ENCODE results near the gene TMX3.

Gene TMX3

GRCh38 chr18:68707646-68708045 is 7.3 kb downstream of the TMX3 start:
- DNase-seq (ENCODE audit: low spot score): no peak

- DNase-seq (ENCODE audit: low spot score): no peak
Measured at GRCh38 chr18:68705119-68705518, 9.8 kb downstream of the TMX3 start.

GRCh38 chr18:68703326-68703725 is 11.6 kb downstream of the TMX3 start:
- DNase-seq (ENCODE audit: low spot score): no peak

GRCh38 chr18:68701353-68701752 is 13.6 kb downstream of the TMX3 start:
- no peak for DNase-seq (ENCODE audit: low spot score)

- no peak for DNase-seq (ENCODE audit: low spot score)
Measured at GRCh38 chr18:68699043-68699442, 15.9 kb downstream of the TMX3 start.

- no peak for DNase-seq (ENCODE audit: low spot score)
Measured at GRCh38 chr18:68696937-68697336, 18.0 kb downstream of the TMX3 start.

GRCh38 chr18:68694316-68694715 is 20.6 kb downstream of the TMX3 start:
- DNase-seq (ENCODE audit: low spot score): no peak

- DNase-seq (ENCODE audit: low spot score): no peak
Measured at GRCh38 chr18:68693091-68693815, 21.7 kb downstream of the TMX3 start.

- no peak for DNase-seq (ENCODE audit: low spot score)
Measured at GRCh38 chr18:68679528-68679927, 35.4 kb downstream of the TMX3 start.

GRCh38 chr18:68676913-68677312 is 38.0 kb downstream of the TMX3 start:
- DNase-seq (ENCODE audit: low spot score): no peak

GRCh38 chr18:68667121-68667520 is 47.8 kb downstream of the TMX3 start:
- DNase-seq (ENCODE audit: low spot score): no peak

GRCh38 chr18:68666381-68666780 is 48.5 kb downstream of the TMX3 start:
- no peak for DNase-seq (ENCODE audit: low spot score)

- DNase-seq (ENCODE audit: low spot score): no peak
Measured at GRCh38 chr18:68665628-68666027, 49.3 kb downstream of the TMX3 start.

- no peak for DNase-seq (ENCODE audit: low spot score)
Measured at GRCh38 chr18:68662754-68663153, 52.2 kb downstream of the TMX3 start.

GRCh38 chr18:68660354-68661183 is 54.3 kb downstream of the TMX3 start:
- DNase-seq (ENCODE audit: low spot score): no peak

- DNase-seq (ENCODE audit: low spot score): no peak
Measured at GRCh38 chr18:68648191-68648590, 66.7 kb downstream of the TMX3 start.

GRCh38 chr18:68642003-68642402 is 72.9 kb downstream of the TMX3 start:
- no peak for DNase-seq (ENCODE audit: low spot score)

GRCh38 chr18:68640861-68641260 is 74.0 kb downstream of the TMX3 start:
- DNase-seq (ENCODE audit: low spot score): no peak

- no peak for DNase-seq (ENCODE audit: low spot score)
Measured at GRCh38 chr18:68638613-68639012, 76.3 kb downstream of the TMX3 start.

- DNase-seq (ENCODE audit: low spot score): no peak
Measured at GRCh38 chr18:68627812-68628211, 87.1 kb downstream of the TMX3 start.
